8988T (cell line): ENCODE measurements around the gene SYNGR4.
"Not testable (repeated sequence)": the region's sequence is repeated elsewhere in the genome, so short reads cannot be mapped to it uniquely, and the experiment has no call there.

Experiments
- DNase-seq: peaks from one replicate; pipeline ENCODE4 v3.0.0; 2011

SYNGR4 gene

GRCh38 chr19:48363810-48364597, at the start of gene SYNGR4, which contains the start of gene TMEM143:
SYNGR4 (plus strand) TSS chr19:48364367; CDS start chr19:48365843, 1,476 bp downstream.
TMEM143 (minus strand) TSS chr19:48363940; CDS start chr19:48363920, 20 bp downstream.
- peak; percentile 74 for DNase-seq

GRCh38 chr19:48315712-48316111, 48.5 kb upstream of the SYNGR4 start:
- no peak for DNase-seq

DNA sequence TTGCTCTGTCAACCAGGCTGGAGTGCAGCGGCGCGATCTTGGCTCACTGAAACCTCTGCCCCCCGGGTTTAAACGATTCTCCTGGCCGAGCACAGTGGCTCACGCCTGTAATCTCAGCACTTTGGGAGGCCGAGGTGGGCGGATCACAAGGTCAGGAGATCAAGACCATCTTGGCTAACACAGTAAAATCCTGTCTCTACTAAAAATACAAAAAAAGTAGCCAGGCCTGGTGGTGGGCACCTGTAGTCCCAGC, 46.5 kb upstream of the SYNGR4 start:
- not testable (repeated sequence) for DNase-seq

DNA sequence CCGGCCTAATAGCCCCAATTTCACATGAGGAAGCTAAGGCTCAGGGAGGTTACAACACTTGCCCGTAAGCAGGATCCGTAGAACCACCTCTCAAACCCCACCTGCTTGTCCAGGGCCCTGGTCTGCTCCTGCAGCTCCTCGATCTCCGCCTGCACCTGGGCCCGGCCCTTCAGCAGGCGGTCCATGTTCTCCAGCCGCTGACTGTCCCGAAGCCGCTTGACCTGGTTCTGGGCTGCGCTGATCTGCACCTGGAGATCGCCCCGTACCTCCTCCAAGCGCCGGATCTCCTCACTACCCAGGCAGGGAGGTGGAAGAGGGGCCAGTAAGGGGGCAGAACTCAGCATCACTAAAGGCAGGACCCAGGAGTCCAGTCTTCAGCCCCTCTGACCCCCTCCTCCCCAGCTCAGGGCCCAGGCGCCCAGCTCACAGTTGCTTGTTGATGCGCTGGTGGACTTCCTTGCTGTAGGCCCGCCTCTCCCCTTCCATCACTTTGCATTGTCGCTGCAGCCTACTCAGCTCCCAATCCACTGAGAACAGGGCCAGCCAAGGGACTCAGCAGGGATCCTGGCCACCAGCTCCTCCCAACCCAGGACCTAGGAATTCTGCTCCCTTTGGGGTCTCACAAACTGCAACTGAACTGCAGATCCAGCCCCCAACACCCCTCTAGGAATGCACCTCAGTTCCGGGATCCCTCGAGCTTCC, 45.7 kb upstream of the SYNGR4 start:
- DNase-seq = no peak

DNA sequence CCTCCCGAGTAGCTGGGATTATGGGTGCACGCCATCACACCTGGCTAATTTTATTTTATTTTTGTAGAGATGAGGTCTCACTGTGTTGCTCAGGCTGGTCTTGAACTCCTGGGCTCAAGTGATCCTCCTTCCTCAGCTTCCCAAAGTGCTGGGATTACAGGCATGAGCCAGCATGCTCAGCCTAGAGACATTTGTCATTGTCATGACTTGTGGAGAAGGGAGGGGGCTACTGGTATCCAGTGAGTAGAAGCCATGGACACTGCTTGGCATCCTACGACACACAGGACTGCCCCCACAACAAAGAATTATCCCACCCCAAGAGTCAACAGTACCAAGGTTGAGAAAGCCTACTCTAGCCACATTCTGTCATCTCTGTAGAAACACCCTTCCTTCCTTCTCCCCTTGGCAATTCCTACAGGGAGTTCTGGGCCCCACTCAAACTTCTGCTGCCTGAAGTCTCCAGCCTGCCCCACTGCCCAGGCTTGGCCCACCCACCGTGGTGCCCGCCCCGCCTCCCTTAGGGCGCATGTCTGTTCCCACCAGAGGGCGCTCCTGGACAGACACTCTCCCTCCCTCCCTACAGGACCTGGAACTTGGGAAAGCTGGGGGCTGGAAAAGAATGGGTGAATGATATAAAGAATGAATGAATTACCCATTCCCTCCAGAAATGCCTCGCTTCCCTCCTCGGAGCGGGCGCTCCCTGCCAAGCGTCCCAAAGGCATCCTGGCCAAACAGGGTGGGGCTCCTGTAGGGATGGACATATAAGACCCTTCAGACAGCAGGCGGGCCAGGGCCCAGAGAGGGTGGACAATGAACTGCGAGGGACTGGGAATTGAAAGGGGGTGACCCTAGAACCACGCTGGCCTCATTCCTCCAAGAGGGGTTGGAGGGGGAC, 44.3 kb upstream of the SYNGR4 start:
- DNase-seq = no peak

- peak; percentile 81 for DNase-seq
Measured at GRCh38 chr19:48321372-48321621, 42.9 kb upstream of the SYNGR4 start.

GRCh38 chr19:48321622-48322591, 42.3 kb upstream of the SYNGR4 start:
- DNase-seq = peak; percentile 75

DNA sequence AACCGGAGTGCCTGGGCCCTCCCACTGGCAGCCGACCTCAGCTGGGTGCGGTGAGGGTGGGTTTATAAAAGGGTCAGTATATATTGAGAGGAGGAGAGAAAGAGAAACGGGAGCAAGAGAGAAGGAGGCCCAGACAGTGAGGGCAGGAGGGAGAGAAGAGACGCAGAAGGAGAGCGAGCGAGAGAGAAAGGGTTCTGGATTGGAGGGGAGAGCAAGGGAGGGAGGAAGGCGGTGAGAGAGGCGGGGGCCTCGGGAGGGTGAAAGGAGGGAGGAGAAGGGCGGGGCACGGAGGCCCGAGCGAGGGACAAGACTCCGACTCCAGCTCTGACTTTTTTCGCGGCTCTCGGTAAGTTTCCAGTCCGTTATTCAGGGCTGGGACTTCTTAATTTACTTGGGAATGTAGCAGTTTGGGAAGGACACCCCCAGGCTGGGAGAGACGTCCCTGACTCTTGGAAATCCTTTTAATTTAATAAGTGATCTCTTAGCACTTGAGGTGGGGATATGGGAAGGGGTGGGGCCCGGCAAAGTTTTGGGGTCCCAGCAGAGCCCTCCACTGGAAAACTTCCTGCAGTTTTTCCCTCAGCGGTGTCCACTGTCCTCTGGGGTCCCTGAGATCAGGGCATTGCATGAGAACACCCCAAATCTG, 38.8 kb upstream of the SYNGR4 start, which contains the start of gene EMP3:
TSS of gene EMP3 (plus strand) at position 288 of the 646 bp plus-strand sequence. CDS start 1,293 bp downstream, outside the sequence.
- DNase-seq = peak; percentile 81

DNA sequence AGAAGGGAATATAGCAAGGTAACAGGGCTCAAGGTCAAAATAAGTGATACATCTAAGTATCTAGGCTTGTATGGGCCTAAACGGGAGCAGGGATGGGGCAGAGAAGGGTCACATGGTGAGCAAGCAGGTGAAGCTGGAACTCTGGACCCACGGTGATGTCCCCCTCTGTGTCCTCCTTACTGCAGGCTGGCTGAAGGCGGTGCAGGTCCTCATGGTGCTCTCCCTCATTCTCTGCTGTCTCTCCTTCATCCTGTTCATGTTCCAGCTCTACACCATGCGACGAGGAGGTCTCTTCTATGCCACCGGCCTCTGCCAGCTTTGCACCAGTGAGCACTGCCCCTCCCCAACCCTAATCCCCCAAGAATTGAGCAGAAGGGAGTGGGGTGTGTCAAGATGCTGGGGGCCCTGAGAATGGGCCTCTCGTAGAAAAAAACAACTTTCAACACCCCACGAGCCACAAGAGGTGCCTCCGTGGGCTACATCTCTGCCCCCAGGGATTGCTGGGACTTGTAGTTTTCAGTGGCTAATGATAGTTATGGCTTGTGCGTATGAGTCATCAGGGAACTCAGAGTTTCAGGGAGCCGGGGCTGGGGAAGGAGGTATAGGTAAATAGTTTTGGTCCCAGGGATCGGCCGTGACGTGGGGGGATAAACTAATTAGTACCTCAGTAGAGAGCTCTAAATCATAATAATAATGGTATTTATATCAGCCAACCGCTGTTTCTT, 34.8 kb upstream of the SYNGR4 start:
- DNase-seq = no peak

DNA sequence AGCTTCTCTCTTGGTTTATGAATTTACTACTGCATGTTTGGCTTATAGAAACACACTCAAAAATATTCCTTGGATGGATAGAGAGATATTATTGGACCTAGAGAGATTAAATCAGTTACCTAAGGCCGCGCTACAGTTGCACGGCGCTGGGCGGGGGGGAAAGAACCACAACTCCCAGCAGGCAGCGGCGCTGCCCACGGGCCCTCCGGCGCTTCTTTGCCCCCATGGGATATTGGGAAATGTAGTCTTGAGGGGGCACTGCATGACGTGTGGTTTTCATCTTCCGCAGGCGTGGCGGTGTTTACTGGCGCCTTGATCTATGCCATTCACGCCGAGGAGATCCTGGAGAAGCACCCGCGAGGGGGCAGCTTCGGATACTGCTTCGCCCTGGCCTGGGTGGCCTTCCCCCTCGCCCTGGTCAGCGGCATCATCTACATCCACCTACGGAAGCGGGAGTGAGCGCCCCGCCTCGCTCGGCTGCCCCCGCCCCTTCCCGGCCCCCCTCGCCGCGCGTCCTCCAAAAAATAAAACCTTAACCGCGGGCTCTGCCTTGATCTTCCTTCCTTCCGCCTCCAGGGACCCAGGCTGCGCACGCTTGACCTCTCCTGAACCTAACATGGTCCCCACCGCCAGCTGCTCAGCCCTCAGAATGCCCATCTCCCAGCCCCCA, 34.0 kb upstream of the SYNGR4 start:
- no peak for DNase-seq

GRCh38 chr19:48332351-48332661, 31.9 kb upstream of the SYNGR4 start:
- no peak for DNase-seq

DNA sequence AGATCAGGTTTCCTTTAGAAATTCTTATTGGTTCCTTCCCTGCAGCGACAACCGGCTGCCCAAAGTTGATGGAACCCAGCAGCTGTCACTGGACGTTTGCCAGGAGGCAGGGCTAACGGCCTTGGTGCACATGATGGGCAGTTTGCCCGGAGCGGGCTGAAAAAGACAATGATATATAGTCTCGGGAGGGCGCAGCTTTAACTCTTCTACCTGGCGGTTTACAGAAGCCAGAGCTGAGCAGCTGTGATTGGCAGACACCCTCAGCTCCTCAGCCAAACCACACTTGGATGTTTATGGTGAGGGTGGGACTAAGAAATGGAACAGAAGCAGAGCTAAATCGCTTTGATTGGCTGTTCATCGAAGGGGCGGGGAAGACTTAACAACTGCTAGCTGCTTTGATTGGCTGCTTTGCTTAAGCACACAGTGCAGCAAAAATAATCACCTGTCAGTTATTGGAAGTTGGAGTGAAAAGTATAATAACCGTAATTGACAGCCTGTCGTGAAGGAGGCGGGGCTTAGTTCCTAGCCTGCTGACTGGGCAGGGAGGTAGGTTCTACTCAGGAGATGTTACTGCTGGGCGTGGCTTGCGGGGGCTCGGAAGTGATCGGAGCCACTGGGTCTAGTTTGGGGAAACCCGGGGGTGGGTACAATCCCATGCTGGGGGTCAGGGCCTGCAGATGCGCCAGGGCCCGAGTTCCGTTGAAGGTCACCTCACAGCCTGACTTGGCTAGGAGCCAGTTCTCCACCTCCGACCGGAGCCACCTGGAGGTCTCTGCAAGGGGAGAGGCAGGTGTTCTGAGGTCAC, 31.3 kb upstream of the SYNGR4 start:
- DNase-seq = peak; percentile 69

GRCh38 chr19:48333467-48334384, 30.4 kb upstream of the SYNGR4 start:
- peak; percentile 86 for DNase-seq

DNA sequence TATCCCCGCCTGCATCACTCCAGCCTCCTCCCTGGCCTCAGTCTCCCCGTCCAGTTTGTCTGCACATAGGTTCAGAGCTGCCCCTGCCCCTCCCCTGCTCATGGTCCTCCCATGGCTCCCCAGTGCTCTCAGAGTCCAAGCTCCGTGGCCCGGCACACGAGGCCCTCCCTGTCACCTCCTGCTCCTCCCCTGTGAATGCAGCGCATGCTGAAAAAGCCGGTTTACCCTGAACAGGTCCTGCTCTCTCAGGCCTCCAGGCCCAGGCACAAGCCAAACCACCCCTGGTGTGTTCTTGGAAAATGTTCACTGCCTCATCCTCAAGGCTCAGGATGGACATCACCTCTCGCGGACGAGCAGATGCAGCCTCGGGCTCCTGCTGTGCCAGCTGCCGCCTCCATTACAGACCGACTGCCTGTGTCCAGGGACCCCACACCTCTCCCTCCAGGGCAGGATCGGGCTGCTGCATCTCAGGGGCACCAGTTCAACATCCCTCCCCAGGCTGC, 25.9 kb upstream of the SYNGR4 start:
- DNase-seq = no peak

DNA sequence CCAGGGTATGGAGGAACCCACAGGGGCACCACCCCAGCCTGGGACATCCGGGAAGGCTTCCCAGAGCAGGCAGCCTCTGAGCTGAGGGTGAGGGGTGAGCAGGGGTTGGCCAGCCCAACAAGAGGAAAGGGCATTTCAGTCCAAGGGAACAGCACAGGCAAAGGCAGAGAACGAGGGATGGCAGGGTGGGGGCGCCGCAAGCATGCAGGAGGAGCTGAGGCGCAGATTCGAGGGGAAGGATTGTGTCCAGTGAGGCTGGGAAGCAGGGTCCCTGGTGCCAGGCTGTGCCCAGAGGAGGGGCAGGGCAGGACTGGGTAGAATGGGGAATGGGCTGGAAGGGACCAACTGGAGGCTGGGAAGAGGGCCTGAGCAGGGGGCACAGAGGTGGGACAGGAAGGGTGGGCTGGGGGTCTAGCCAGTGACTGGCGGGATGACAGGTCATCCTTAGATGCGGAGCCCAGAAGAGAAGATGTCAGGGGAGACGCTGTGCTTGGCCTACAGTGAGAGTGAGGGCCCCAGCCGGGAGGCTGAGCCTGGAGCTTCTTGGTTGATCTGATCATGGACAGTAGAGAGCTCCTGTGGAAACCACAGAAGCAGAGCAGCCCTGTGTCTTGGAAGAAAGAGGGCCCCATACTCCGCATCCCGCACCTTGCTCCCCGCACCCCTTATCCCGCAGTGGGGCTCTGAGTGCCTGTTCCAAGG, 25.2 kb upstream of the SYNGR4 start:
- no peak for DNase-seq

DNA sequence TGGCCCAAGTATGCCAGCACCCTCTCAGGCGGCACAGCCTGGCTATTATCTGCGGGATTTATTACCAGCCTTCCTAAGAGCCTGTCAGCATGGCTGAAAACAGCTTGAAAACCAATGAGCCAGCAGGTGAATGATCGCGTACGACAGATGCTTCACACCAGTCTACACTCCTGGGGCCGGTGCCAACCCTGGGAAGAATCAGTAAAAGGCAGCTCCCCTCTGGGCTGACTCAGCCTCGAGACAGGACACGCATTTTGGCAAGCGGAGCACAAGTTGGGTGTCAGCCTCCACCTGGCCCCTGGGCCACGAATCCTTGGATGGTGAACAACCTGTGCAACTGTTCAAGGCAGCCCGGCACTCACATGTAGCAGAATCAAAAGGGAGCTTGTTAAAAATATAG, 23.2 kb upstream of the SYNGR4 start:
- no peak for DNase-seq

GRCh38 chr19:48341515-48342413, 22.4 kb upstream of the SYNGR4 start:
- DNase-seq = no peak
